SK-N-SH treated with all-trans-retinoic acid at 6 μM for 48 hours (cell line): ENCODE results near the gene RIPK4.

Source experiments
- ATAC-seq: fragments of 200-7000 bp; cut with Tn5 transposase; 3 replicates; pipeline ENCODE4 v1.9.1; 2020; ENCODE audit warnings: mild to moderate bottlenecking, moderate library complexity
- ARNTL ChIP-seq: fragments of 450-650 bp; formaldehyde crosslinking; IDR thresholded peaks from 2 replicates; pipeline ENCODE4 v1.5.0; 2020; ENCODE audit warnings: low read depth, mild to moderate bottlenecking, moderate library complexity, borderline replicate concordance
- BACH2 ChIP-seq: fragments of 250-450 bp; sonication (Bioruptor Pico); IDR thresholded peaks from 2 replicates; pipeline ENCODE4 v1.9.0; 2021; ENCODE audit warnings: mild to moderate bottlenecking, borderline replicate concordance
- CREB5 ChIP-seq: fragments of 250-450 bp; sonication (Bioruptor Pico); IDR thresholded peaks from 2 replicates; pipeline ENCODE4 v1.5.1; 2020; ENCODE audit warnings: low read depth, mild to moderate bottlenecking, moderate library complexity
- CSDC2 ChIP-seq: fragments of 250-450 bp; sonication (Bioruptor Pico); IDR thresholded peaks from 2 replicates; pipeline ENCODE4 v1.5.0; 2020; ENCODE audit warnings: mild to moderate bottlenecking, moderate library complexity
- CSRNP3 ChIP-seq: fragments of 250-450 bp; sonication (Bioruptor Pico); IDR thresholded peaks from 2 replicates; pipeline ENCODE4 v1.5.1; 2021; ENCODE audit warnings: mild to moderate bottlenecking, moderate library complexity
- ESRRG ChIP-seq: fragments of 250-450 bp; sonication (Bioruptor Pico); IDR thresholded peaks from 2 replicates; pipeline ENCODE4 v1.6.1; 2021; ENCODE audit warnings: mild to moderate bottlenecking
- GLIS3 ChIP-seq: fragments of 250-450 bp; sonication (Bioruptor Pico); IDR thresholded peaks from 2 replicates; pipeline ENCODE4 v1.5.0; 2020; ENCODE audit warnings: mild to moderate bottlenecking, moderate library complexity
- ISL1 ChIP-seq: fragments of 250-450 bp; sonication (Bioruptor Pico); IDR thresholded peaks from 2 replicates; pipeline ENCODE4 v2.1.2; 2022; ENCODE audit warnings: mild to moderate bottlenecking, moderate library complexity
- OSR1 ChIP-seq: fragments of 250-450 bp; sonication (Bioruptor Pico); IDR thresholded peaks from 2 replicates; pipeline ENCODE4 v1.8.0; 2022; ENCODE audit warnings: moderate library complexity, mild to moderate bottlenecking, inconsistent platforms
- PATZ1 ChIP-seq: fragments of 250-450 bp; sonication (Bioruptor Pico); IDR thresholded peaks from 2 replicates; pipeline ENCODE4 v1.8.0; 2020; ENCODE audit warnings: mild to moderate bottlenecking, moderate library complexity, borderline replicate concordance
- POU6F1 ChIP-seq: fragments of 250-450 bp; sonication (Bioruptor Pico); IDR thresholded peaks from 2 replicates; pipeline ENCODE4 v1.8.0; 2021; ENCODE audit warnings: low read depth, mild to moderate bottlenecking, moderate library complexity, borderline replicate concordance
- PPARA ChIP-seq: fragments of 250-450 bp; sonication (Bioruptor Pico); IDR thresholded peaks from 2 replicates; pipeline ENCODE4 v1.5.0; 2020; ENCODE audit warnings: mild to moderate bottlenecking, borderline replicate concordance
- RARB ChIP-seq: fragments of 250-450 bp; sonication (Bioruptor Pico); IDR thresholded peaks from 2 replicates; pipeline ENCODE4 v1.8.0; 2021; ENCODE audit warnings: mild to moderate bottlenecking, moderate library complexity
- SNAI2 ChIP-seq: fragments of 250-450 bp; sonication (Bioruptor Pico); IDR thresholded peaks from 2 replicates; pipeline ENCODE4 v1.5.0; 2020; ENCODE audit warnings: mild to moderate bottlenecking, moderate library complexity
- TCF4 ChIP-seq: fragments of 250-450 bp; sonication (Bioruptor Pico); IDR thresholded peaks from 2 replicates; pipeline ENCODE4 v1.8.0; 2021; ENCODE audit warnings: mild to moderate bottlenecking, moderate library complexity, borderline replicate concordance
- TSHZ2 ChIP-seq: fragments of 250-450 bp; sonication (Bioruptor Pico); IDR thresholded peaks from 2 replicates; pipeline ENCODE4 v1.5.0; 2020; ENCODE audit warnings: mild to moderate bottlenecking, moderate library complexity
- ZC3H10 ChIP-seq: fragments of 250-450 bp; sonication (Bioruptor Pico); IDR thresholded peaks from 2 replicates; pipeline ENCODE4 v1.5.1; 2021; ENCODE audit warnings: mild to moderate bottlenecking, moderate library complexity
- ZFP30 ChIP-seq: fragments of 450-650 bp; formaldehyde crosslinking; IDR thresholded peaks from 2 replicates; pipeline ENCODE4 v1.5.0; 2022; ENCODE audit warnings: mild to moderate bottlenecking, moderate library complexity
- ZNF565 ChIP-seq: fragments of 450-650 bp; formaldehyde crosslinking; conservative IDR thresholded peaks from 2 replicates; pipeline ENCODE4 v1.5.0; 2020; ENCODE audit warnings: low read depth, mild to moderate bottlenecking, moderate library complexity
- ZNF8 ChIP-seq: fragments of 450-650 bp; formaldehyde crosslinking; IDR thresholded peaks from 2 replicates; pipeline ENCODE4 v1.5.0; 2020; ENCODE audit warnings: mild to moderate bottlenecking, moderate library complexity

Gene RIPK4

GRCh38 chr21:41736423-41736822 is 30.4 kb downstream of the RIPK4 start:
- no peak for TF ChIP-seq ZFP30 (CRISPR knock-in tag)
- no peak for TF ChIP-seq TSHZ2 (CRISPR knock-in tag)
- TF ChIP-seq PATZ1 (CRISPR knock-in tag) = no peak
- TF ChIP-seq CSRNP3 (CRISPR knock-in tag) = no peak
- TF ChIP-seq SNAI2 (CRISPR knock-in tag) = no peak
- no peak for TF ChIP-seq ZNF565
- no peak for TF ChIP-seq ARNTL (CRISPR knock-in tag)
- TF ChIP-seq ZNF8 = no peak
- no peak for TF ChIP-seq CREB5 (CRISPR knock-in tag)
- no peak for TF ChIP-seq POU6F1 (CRISPR knock-in tag)
- TF ChIP-seq ISL1 (CRISPR knock-in tag) = no peak
- TF ChIP-seq, all 23 proteins: peak for 0
- ATAC-seq = no peak

GRCh38 chr21:41733951-41734689 is 32.7 kb downstream of the RIPK4 start:
- TF ChIP-seq ARNTL (CRISPR knock-in tag) = no peak
- ATAC-seq = no peak

- no peak for ATAC-seq
- TF ChIP-seq ISL1 (CRISPR knock-in tag) = no peak
- TF ChIP-seq TSHZ2 (CRISPR knock-in tag) = no peak
- no peak for TF ChIP-seq ZFP30 (CRISPR knock-in tag)
- no peak for TF ChIP-seq PPARA (CRISPR knock-in tag)
- TF ChIP-seq SNAI2 (CRISPR knock-in tag) = no peak
- no peak for TF ChIP-seq ESRRG
- TF ChIP-seq GLIS3 (CRISPR knock-in tag) = no peak
- TF ChIP-seq CSDC2 (CRISPR knock-in tag) = no peak
- no peak for TF ChIP-seq TCF4 (CRISPR knock-in tag)
- no peak for TF ChIP-seq ZC3H10 (CRISPR knock-in tag)
- TF ChIP-seq ARNTL (CRISPR knock-in tag) = no peak
- no peak for TF ChIP-seq ZNF565
- TF ChIP-seq ZNF8 = no peak
- TF ChIP-seq BACH2 (CRISPR knock-in tag) = no peak
- TF ChIP-seq OSR1 = no peak
- TF ChIP-seq CREB5 (CRISPR knock-in tag) = no peak
- no peak for TF ChIP-seq CSRNP3 (CRISPR knock-in tag)
- no peak for TF ChIP-seq RARB (CRISPR knock-in tag)
Observed at GRCh38 chr21:41731081-41731480, 35.8 kb downstream of the RIPK4 start.
